PFSK-1 (cell line): ENCODE data around the gene BICD2.

Source experiments
- POLR2AphosphoS5 ChIP-seq: IDR thresholded peaks from 2 replicates; pipeline ENCODE4 v1.6.1; 2012; ENCODE audit warnings: low read depth, mild to moderate bottlenecking, control low read depth, low read length, moderate library complexity
- REST ChIP-seq, 2 experiments: IDR thresholded peaks; 2 replicates each; pipeline versions ENCODE4 v1.6.1 to v1.8.0; 2011 to 2012; ENCODE audit warnings: low read depth in 2 of 2, low read length in 2 of 2, control low read depth in 1 of 2, inconsistent platforms in 1 of 2, mild to moderate bottlenecking in 1 of 2, moderate library complexity in 1 of 2; ENCODE audit not compliant: insufficient read depth in 1 of 2
- SIN3A ChIP-seq: IDR thresholded peaks from 2 replicates; pipeline ENCODE4 v1.6.1; 2012; ENCODE audit warnings: mild to moderate bottlenecking, low read length, moderate library complexity, borderline replicate concordance; ENCODE audit not compliant: insufficient read depth
- TAF1 ChIP-seq: IDR thresholded peaks from 2 replicates; pipeline ENCODE4 v1.6.1; 2012; ENCODE audit warnings: low read length, control low read depth, borderline replicate concordance; ENCODE audit not compliant: insufficient read depth

GRCh38 chr9:92716557-92716956 is 48.1 kb downstream of the BICD2 start:
- TF ChIP-seq POLR2AphosphoS5 (no peak), TAF1 (no peak), REST (IDR thresholded peaks at IDR 0.05; ENCODE audit: insufficient read depth in 1 of 2, low read depth in 2 of 2, low read length in 2 of 2) (no peak), SIN3A (no peak)
